ENCODE data around the gene NET1.

The NET1 gene

DNA sequence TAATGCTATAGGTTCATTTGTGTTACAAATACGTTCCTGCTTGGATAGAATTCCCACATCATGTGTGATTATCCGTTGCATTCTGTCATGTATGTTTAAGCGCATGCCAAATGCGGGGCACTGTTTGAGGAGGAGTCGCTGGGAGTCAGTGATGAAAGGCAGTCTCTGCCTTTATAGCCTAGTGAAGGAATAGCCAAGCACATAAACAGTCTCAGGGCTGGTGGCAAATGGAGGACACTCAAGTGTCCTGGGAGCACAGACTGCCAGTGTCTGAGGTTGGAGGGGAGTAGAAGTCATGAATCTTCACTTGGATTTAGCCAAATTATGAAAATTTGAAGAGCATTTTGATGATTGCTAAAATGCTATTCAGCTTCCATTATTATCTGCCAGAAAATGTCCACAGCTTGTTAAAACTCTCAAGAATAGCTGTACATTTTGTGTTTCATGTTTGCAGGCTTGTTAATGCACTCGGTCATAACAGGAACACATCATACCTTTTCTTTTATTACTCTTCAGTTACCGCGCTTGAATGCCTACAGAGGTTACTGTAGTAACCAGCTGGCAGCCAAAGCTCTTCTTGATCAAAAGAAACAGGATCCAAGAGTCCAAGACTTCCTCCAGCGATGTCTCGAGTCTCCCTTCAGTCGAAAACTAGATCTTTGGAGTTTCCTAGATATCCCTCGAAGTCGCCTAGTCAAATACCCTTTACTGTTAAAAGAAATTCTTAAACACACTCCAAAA is 41.6 kb downstream of the NET1 start:
- H3K4me1 Mint-ChIP-seq (ENCODE audit: low read depth), result no peaks in the 10 kb centered on the region
- no peak overlapping the region for H3K4me3 Mint-ChIP-seq
- no peak overlapping the region for H3K27ac Mint-ChIP-seq
- no peaks in the 10 kb centered on the region for H3K9me3 Mint-ChIP-seq
- intact Hi-C loops (cut with micrococcal nuclease), result no loop called here
- H3K27me3 Mint-ChIP-seq, result no peaks in the 10 kb centered on the region
- H3K36me3 Mint-ChIP-seq (ENCODE audit: low read depth), result peaks cover 74% of the 10 kb centered on the region

DNA sequence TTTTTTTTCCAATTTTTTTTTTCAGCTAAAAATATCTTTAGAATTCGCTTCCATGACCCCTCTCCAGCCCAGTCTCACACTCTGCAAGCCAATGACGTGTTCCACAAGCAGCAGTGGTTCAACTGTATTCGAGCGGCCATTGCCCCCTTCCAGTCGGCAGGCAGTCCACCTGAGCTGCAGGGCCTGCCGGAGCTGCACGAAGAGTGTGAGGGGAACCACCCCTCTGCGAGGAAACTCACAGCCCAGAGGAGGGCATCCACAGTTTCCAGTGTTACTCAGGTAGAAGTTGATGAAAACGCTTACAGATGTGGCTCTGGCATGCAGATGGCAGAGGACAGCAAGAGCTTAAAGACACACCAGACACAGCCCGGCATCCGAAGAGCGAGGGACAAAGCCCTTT is 44.2 kb downstream of the NET1 start:
- H3K9me3 Mint-ChIP-seq, result no peaks in the 10 kb centered on the region

DNA sequence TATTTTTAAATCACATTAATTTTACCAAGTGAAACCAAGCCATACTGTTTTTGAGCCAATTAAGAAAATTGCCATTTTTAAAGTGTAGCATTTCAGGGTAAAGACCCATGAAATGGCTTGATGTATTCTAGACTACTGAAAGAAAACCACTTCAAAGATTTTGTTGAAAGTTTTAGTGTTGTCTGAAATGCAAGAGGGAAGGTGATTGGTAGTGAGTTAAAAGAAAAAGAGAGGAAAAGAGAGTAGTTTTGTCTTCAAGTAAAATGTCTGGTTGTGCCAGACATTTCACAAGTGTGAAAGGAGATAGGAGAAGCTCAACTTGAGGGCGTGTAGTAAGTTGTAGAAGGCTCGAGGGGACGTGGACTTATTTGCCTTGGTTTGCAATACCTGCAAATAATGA is 45.4 kb downstream of the NET1 start:
- Mint-ChIP-seq H3K36me3 (ENCODE audit: low read depth) (peaks cover 59% of the 10 kb centered on the region), H3K27ac (no peak overlapping the region), H3K4me3 (no peak overlapping the region), H3K9me3 (no peaks in the 10 kb centered on the region), H3K27me3 (peaks cover 3% of the 10 kb centered on the region), H3K4me1 (ENCODE audit: low read depth) (peaks cover 14% of the 10 kb centered on the region)
- intact Hi-C loops (cut with micrococcal nuclease), result no loop called here

More for the DNA sequence above, 44.2 kb downstream of the NET1 start:
- Mint-ChIP-seq H3K27me3 (no peaks in the 10 kb centered on the region), H3K36me3 (ENCODE audit: low read depth) (peaks cover 71% of the 10 kb centered on the region), H3K27ac (no peak overlapping the region), H3K4me3 (no peak overlapping the region), H3K4me1 (ENCODE audit: low read depth) (peaks cover 6% of the 10 kb centered on the region)
- intact Hi-C loops (cut with micrococcal nuclease), result no loop called here

DNA sequence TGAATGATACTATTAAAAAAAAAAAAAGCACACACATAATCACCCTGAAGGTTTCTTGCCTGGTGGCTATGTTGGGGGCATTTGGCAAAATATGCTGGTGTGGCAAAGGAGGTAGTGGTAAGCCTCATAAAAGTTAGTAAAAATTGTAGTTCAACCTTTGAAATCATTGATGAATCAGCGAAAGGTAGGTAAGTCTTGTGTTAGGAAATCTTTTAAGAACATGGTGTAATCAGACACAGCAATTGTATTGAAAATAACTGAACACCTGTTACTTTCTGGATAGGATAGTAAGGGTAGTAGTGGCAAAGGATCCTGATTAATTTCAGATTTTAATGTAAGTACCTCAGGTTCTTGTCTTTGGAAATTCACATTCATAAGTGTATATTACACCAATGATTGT is 46.1 kb downstream of the NET1 start:
- intact Hi-C loops (cut with micrococcal nuclease), result no loop called here
- Mint-ChIP-seq H3K27ac (no peak overlapping the region), H3K4me3 (no peak overlapping the region), H3K9me3 (no peaks in the 10 kb centered on the region), H3K4me1 (ENCODE audit: low read depth) (peaks cover 14% of the 10 kb centered on the region), H3K36me3 (ENCODE audit: low read depth) (peaks cover 52% of the 10 kb centered on the region), H3K27me3 (peaks cover 8% of the 10 kb centered on the region)

DNA sequence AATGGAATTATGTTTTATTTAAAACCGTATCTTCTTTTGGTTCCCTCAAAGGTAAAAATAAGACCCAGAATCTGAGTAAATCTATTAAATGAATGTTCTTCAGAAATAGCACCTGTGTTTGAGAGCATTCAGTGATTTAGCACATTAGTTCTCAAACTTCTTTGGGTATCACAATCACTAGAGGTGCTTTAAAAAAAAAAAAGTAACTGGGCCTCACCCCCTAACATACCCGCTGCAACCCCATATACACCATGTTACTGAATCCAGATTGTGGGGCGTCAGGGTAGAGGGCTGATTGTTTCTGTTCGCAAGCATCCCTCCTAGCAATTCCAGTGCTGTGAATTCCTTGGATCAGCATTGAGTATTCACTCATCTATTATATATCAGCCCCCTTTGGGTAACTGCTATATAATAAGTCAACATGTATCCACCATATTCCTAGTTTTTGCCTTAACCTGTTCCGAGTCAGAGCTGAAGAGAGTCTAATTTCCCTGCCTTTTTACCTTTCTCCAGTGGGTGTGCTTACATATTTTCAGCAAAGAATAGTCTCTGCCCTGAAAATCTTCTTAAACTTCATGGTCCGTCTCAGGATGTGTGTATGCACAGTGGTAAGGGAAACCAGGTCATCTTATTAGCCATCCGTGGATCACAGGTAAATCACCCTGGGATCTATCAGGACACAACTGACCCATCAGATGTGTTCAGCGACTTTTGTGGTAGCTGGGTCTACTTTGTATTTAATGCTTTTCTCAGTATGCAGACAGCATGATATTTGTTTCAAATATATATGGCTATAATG is 46.8 kb downstream of the NET1 start:
- intact Hi-C loops (cut with micrococcal nuclease), result no loop called here
- H3K9me3 Mint-ChIP-seq, result no peaks in the 10 kb centered on the region

DNA sequence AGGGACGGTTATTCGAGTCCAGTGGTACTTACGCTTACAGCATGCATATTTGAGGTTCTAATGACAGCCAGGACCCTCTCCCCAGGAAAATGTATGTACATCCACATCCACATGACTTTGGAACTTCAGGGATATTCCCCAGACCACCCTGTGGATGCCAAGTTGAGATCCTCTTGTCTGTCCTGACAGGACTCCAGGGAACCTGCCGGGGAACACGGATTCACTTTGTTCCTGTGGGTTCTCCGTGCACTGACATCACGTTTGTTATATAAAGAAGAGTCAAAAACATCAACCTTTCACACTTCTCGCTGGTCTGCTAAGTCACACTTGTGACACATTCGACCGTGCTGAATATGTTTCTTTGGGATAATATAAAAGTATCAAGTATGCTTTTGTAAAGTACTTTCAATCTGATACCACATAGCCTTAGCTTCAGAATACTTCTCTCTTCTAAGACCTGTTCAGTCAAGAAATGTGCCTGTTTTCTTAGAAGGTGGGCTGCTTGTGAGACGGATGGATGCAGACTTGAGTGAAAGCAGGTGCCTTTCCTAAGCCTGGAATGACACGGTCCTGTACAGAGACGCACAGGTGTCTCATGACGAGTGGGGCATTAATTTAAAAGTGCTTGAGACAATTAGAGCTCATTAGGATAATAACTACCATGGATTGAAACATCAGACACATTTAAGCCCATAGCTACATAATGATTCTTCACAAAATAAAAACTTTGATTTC is 48.3 kb downstream of the NET1 start:
- Mint-ChIP-seq H3K27ac (no peak overlapping the region), H3K27me3 (peaks cover 12% of the 10 kb centered on the region), H3K9me3 (no peaks in the 10 kb centered on the region), H3K4me3 (no peak overlapping the region), H3K36me3 (ENCODE audit: low read depth) (peaks cover 33% of the 10 kb centered on the region), H3K4me1 (ENCODE audit: low read depth) (peaks cover 14% of the 10 kb centered on the region)
- intact Hi-C loops (cut with micrococcal nuclease), result no loop called here

More for the DNA sequence above, 46.8 kb downstream of the NET1 start:
- Mint-ChIP-seq H3K36me3 (ENCODE audit: low read depth) (peaks cover 45% of the 10 kb centered on the region), H3K27me3 (peaks cover 10% of the 10 kb centered on the region), H3K27ac (no peak overlapping the region), H3K4me1 (ENCODE audit: low read depth) (peaks cover 14% of the 10 kb centered on the region), H3K4me3 (no peak overlapping the region)

DNA sequence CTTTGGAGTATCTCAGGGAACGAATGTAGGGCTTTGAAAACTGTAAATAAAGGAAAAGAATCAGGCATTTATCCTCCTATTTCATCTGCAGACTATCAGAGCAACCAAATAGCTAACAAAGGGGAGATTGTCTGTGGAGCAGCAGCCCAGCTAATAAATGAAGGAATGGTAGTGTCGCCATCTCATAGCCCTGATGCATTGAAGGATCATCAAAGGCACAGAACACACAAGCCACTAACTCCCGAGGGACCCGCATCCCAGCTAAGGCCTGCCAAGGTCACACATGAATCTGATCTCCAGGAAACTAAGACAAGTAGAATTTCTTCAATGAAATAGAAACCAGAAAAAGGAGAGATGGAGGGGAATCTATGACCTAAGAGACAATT is 48.8 kb downstream of the NET1 start:
- Mint-ChIP-seq H3K36me3 (ENCODE audit: low read depth) (peaks cover 27% of the 10 kb centered on the region), H3K4me3 (no peak overlapping the region), H3K27me3 (peaks cover 12% of the 10 kb centered on the region), H3K4me1 (ENCODE audit: low read depth) (peaks cover 14% of the 10 kb centered on the region), H3K27ac (no peak overlapping the region), H3K9me3 (no peaks in the 10 kb centered on the region)
- intact Hi-C loops (cut with micrococcal nuclease), result no loop called here

DNA sequence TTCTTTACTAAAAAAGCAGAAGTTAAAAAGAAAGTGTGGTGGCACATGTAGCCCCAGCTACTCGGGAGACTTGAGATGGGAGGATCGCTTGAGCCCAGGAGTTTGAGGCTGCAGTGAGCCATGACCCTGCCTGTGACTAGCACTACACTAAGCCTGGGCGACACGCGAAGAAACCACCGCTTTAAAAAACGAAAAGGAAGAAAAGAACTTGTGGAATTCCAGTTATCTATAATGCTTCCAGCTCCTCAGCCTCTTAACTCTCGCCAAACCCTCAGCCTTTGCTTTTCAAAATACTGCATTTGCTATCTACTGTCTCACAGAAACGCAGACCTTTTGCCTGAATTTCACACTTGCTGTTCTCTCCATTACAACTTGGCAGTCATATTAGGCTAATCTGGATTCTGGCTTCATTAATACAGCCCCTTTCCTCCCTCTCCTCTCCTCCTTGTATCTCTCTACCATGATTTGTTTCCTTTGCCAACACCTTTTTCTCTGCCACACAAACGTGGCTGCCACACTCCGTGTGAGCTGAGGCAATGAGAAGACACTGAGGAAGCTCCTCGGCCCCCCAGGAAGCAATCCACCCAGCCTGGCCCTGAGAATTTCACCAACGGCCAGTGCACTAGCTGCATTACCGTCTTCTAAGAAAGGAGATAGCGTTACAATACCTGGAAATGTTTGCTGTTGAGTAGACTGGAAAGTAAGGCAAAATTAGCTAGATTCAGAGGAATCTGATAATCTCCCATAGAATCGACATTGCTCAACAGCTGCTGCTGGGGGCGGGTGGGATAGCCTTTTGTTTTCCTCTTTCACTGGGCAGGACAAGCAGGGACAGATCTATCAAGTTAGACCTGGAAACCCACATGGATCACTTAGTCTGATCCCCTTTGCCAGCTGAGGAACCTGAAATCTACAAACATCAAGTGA is 49.8 kb downstream of the NET1 start:
- Mint-ChIP-seq H3K27me3 (peaks cover 12% of the 10 kb centered on the region), H3K4me1 (ENCODE audit: low read depth) (peaks cover 14% of the 10 kb centered on the region), H3K36me3 (ENCODE audit: low read depth) (peaks cover 18% of the 10 kb centered on the region), H3K4me3 (no peak overlapping the region), H3K9me3 (no peaks in the 10 kb centered on the region), H3K27ac (peak overlapping the region; percentile 13)
- intact Hi-C loops (cut with micrococcal nuclease), result no loop called here

DNA sequence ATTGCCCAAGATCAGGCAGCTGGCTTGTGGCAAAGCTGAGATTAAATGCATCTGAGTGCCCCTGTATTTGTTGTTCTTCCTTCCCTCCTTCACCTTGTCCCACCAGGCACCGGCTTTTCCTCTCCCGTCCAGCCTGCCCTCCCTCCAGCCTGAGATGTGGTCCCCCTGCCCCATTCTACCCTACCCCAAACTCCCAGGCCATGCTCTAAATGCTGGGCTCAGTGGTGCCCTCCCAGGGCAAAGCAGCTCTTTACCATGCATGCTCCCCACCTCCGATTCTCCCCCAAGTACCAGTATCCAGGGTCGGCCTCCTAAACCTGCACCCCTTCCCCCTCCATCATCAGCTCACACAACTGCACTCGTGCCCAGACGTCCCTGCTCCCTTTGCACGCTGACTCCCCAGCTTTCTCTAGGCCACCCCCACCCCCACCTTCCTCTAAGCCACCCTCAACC is 50.5 kb downstream of the NET1 start:
- H3K27ac Mint-ChIP-seq, result no peak overlapping the region
- intact Hi-C loops (cut with micrococcal nuclease), result no loop called here
- peaks cover 12% of the 10 kb centered on the region for H3K27me3 Mint-ChIP-seq
- H3K36me3 Mint-ChIP-seq (ENCODE audit: low read depth), result peaks cover 12% of the 10 kb centered on the region
- H3K4me1 Mint-ChIP-seq (ENCODE audit: low read depth), result peaks cover 14% of the 10 kb centered on the region
- no peaks in the 10 kb centered on the region for H3K9me3 Mint-ChIP-seq
- H3K4me3 Mint-ChIP-seq, result no peak overlapping the region

DNA sequence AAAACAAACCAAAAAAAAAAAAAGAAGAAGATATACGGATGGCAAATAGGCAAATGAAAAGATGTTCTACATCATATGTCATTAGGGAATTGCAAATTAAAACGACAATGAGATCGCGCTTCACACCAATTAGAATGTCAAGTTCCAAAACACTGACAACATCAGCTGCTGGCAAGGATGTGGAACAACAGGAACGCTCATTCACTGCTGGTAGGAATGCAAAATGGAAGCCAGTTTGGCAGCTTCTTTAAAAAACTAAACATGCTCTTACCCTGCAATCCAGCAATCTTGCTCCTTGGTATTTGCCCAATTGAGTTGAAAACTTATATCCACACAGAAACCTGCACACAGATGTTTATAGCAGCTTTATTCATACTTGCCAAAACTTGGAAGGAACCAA is 52.2 kb downstream of the NET1 start:
- Mint-ChIP-seq H3K36me3 (ENCODE audit: low read depth) (peaks cover 5% of the 10 kb centered on the region), H3K27me3 (peaks cover 12% of the 10 kb centered on the region), H3K9me3 (no peaks in the 10 kb centered on the region), H3K4me3 (no peak overlapping the region), H3K27ac (no peak overlapping the region), H3K4me1 (ENCODE audit: low read depth) (peaks cover 14% of the 10 kb centered on the region)
- intact Hi-C loops (cut with micrococcal nuclease), result no loop called here

DNA sequence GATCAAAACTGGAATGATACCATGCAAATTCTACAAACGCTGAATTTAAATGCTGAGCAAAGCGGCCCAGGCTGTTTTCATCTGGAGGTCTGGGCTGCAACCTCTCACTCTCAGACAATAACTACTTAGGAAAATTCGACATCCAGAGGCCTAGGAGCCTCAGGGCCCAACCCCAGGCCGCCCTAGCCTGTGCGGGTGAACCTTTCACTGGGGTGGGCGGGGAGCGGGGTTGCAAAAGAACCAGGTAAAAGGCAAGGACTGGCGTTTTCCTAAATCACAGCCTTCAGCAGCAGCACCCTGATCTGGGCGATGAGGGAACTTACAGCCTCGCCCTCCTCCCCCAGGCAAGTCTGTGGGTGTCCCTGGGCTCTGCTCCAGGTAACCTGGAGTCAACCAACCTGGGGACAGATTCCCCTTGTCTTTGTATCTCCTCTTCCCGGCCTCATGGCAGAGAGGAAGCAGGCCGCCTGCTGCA is 53.7 kb downstream of the NET1 start:
- no peak overlapping the region for H3K4me3 Mint-ChIP-seq

DNA sequence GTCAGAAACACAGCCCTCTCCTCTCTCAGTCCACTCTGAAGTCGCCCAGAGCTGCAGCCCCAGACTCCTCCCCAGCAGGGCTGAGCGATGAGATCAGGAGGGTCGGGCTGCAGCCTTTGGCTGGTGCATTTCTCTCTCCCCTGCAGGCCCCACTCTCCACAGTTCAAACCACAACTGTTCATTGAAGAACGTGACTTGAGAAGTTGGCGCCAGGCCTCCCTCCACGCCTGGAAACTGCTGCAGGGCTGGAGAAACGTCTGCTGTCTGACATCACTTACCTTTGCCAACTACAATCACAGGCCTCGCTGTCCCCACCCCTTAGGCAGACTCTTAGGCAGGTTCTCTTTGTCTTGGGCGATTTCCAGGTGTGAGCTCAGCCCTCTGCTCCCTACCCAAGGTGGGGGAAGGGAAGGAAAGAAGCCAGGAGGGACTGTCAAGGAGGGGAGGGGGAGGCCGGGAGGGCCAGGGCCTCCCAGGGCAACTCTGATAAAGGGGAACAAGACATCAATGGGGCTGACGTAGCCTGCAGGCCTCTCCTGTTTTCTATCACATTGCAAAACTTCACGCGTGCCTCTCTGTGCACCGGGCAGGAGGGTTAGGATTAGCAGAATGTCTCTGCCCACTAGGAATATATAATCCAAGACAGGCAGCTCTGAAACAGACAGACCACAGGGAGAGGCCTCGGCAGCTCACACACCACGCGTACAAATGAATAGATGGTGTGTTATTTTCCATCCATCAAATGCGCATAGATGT is 54.3 kb downstream of the NET1 start:
- Mint-ChIP-seq H3K27ac (no peak overlapping the region), H3K4me3 (no peak overlapping the region), H3K36me3 (ENCODE audit: low read depth) (no peaks in the 10 kb centered on the region), H3K27me3 (peaks cover 19% of the 10 kb centered on the region), H3K9me3 (no peaks in the 10 kb centered on the region), H3K4me1 (ENCODE audit: low read depth) (peaks cover 8% of the 10 kb centered on the region)
- intact Hi-C loops (cut with micrococcal nuclease), result no loop called here

More for the DNA sequence above, 53.7 kb downstream of the NET1 start:
- H3K4me1 Mint-ChIP-seq (ENCODE audit: low read depth), result peaks cover 14% of the 10 kb centered on the region
- peaks cover 13% of the 10 kb centered on the region for H3K27me3 Mint-ChIP-seq
- no peaks in the 10 kb centered on the region for H3K9me3 Mint-ChIP-seq
- no peaks in the 10 kb centered on the region for H3K36me3 Mint-ChIP-seq (ENCODE audit: low read depth)
- H3K27ac Mint-ChIP-seq, result no peak overlapping the region
- intact Hi-C loops (cut with micrococcal nuclease), result no loop called here

DNA sequence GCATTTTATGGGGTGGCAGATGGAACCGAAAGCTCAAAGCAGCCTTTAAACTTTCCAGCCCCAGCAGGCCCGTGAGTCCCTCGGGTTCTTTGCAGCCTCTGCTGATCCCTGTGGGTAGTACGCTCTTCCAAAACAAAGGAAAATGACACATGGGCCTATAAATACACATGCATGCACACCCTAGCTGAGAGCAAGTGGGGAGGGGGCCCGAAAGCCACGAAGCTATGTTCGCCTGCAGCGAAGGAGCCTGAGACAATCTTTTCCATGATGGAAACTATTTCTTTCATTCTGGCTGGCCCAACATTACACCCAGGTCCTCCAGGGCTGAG is 54.8 kb downstream of the NET1 start:
- Mint-ChIP-seq H3K36me3 (ENCODE audit: low read depth) (no peaks in the 10 kb centered on the region), H3K27me3 (peaks cover 21% of the 10 kb centered on the region), H3K4me3 (no peak overlapping the region), H3K4me1 (ENCODE audit: low read depth) (peaks cover 2% of the 10 kb centered on the region), H3K9me3 (no peaks in the 10 kb centered on the region), H3K27ac (no peak overlapping the region)
- intact Hi-C loops (cut with micrococcal nuclease), result no loop called here

All from dendritic cell treated with granulocyte-macrophage colony-stimulating factor and Interleukin-4, amounts not matched to agents 40 ng/mL and 50 ng/mL, for 4 days (primary cell).